ENCODE results near the gene CFLAR. TPM values are rescaled to one million over a fixed set of nuclear protein-coding genes. Genes with fewer than 3 reads are reported as not detected.

CFLAR gene
- polyA plus RNA-seq, 1 experiment, result 28.8 TPM

DNA sequence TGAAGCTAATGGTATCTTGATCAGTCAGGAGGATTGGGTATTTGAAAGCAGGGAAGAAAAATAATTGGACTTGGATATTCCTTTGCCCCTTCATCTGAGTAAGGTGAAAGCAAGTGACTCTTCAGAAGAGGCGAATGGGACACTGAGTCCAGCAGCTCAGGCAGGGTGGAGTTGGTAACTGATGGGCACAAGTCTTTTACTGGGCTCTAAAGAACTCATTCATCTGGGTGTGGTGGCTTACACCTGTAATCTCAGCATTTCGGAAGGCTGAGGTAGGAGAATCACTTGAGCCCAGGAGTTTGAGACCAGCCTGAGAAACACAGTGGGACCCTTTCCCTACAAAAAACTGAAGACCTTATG lies 11.2 kb downstream of the CFLAR start:
- TF ChIP-seq, protein P1, sequence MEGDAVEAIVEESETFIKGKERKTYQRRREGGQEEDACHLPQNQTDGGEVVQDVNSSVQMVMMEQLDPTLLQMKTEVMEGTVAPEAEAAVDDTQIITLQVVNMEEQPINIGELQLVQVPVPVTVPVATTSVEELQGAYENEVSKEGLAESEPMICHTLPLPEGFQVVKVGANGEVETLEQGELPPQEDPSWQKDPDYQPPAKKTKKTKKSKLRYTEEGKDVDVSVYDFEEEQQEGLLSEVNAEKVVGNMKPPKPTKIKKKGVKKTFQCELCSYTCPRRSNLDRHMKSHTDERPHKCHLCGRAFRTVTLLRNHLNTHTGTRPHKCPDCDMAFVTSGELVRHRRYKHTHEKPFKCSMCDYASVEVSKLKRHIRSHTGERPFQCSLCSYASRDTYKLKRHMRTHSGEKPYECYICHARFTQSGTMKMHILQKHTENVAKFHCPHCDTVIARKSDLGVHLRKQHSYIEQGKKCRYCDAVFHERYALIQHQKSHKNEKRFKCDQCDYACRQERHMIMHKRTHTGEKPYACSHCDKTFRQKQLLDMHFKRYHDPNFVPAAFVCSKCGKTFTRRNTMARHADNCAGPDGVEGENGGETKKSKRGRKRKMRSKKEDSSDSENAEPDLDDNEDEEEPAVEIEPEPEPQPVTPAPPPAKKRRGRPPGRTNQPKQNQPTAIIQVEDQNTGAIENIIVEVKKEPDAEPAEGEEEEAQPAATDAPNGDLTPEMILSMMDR (IDR thresholded peaks at IDR 0.05; ENCODE audit: insufficient read depth, low read depth, low read length), result no peak
- H3K27me3 ChIP-seq (ENCODE audit: control insufficient read depth, insufficient read depth, low read length), result no peaks in the 10 kb centered on the region
- H3K4me3 ChIP-seq (ENCODE audit: low read depth, low read length), result no peak overlapping the region
- DNase-seq (ENCODE audit: low read depth), result no peak
- no peaks in the 10 kb centered on the region for H3K36me3 ChIP-seq (ENCODE audit: control insufficient read depth, insufficient read depth, low read length)
- CTCF ChIA-PET, result interaction anchor here (1.1 to 1.2 kb wide), 2 partner anchors 24 to 226 kb away, joined by 3 to 4 read pairs; no protein-coding TSS in a partner anchor
- POLR2A ChIA-PET, result interaction anchor here (0.6 kb wide), 1 partner anchor 10 kb away, joined by 3 read pairs; no protein-coding TSS in a partner anchor

DNA sequence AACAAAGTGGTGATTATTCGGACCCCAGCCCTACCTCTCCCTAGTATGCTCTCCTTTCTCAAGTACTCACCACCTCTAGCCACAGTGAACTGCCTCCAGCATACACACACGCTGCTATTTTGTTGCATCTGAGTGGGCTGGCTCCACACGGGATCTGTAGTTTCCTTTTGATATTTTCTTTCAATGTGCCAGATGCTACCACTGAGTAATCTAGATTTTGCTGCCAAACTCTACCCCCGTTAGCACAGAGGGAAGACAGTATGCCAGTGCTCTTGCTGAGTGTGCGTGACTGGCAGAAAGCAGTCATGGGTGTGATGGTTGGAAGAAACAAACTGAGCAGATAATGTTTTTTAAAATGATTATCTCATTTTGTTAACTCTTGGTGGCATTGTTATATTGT lies 11.6 kb downstream of the CFLAR start:
- Histone ChIP-seq H3K36me3 (ENCODE audit: control insufficient read depth, insufficient read depth, low read length) (no peaks in the 10 kb centered on the region), H3K4me3 (ENCODE audit: low read depth, low read length) (no peak overlapping the region), H3K27me3 (ENCODE audit: control insufficient read depth, insufficient read depth, low read length) (no peaks in the 10 kb centered on the region)
- ChIA-PET POLR2A (interaction anchor here (0.6 kb wide), 1 partner anchor 11 kb away, joined by 3 read pairs; no protein-coding TSS in a partner anchor), CTCF (no interaction called here)
- TF ChIP-seq, protein P1 (IDR thresholded peaks at IDR 0.05; ENCODE audit: insufficient read depth, low read depth, low read length), result no peak
- no peak for DNase-seq (ENCODE audit: low read depth)

DNA sequence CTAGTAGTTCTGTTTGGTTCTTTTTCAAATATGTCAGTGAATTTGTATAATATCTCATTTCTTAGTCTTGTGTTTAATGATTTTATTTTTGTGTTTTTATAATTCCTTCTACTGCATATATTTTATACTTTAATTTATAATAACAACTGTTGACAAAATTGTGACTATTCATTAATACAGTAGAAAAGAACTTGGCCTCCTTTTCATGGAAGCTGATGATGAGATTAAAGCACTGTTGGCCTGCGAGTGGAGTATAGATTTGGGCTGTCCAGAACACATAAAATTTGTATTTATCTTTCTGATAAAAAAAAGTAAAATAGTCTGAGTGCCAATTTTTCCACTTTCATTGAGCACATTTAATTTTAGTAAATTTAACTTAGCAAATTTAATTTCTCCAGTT lies 12.1 kb downstream of the CFLAR start:
- no peak for DNase-seq (ENCODE audit: low read depth)
- CTCF ChIA-PET, result interaction anchor here (0.5 kb wide), 1 partner anchor 32 kb away, joined by 3 read pairs; no protein-coding TSS in a partner anchor
- POLR2A ChIA-PET, result no interaction called here
- H3K27me3 ChIP-seq (ENCODE audit: control insufficient read depth, insufficient read depth, low read length), result no peaks in the 10 kb centered on the region
- no peaks in the 10 kb centered on the region; the same call in none of the 2 replicates for H3K36me3 ChIP-seq (ENCODE audit: control insufficient read depth, insufficient read depth, low read length)
- TF ChIP-seq, protein P1 (IDR thresholded peaks at IDR 0.05; ENCODE audit: insufficient read depth, low read depth, low read length), result no peak
- no peak overlapping the region for H3K4me3 ChIP-seq (ENCODE audit: low read depth, low read length)

DNA sequence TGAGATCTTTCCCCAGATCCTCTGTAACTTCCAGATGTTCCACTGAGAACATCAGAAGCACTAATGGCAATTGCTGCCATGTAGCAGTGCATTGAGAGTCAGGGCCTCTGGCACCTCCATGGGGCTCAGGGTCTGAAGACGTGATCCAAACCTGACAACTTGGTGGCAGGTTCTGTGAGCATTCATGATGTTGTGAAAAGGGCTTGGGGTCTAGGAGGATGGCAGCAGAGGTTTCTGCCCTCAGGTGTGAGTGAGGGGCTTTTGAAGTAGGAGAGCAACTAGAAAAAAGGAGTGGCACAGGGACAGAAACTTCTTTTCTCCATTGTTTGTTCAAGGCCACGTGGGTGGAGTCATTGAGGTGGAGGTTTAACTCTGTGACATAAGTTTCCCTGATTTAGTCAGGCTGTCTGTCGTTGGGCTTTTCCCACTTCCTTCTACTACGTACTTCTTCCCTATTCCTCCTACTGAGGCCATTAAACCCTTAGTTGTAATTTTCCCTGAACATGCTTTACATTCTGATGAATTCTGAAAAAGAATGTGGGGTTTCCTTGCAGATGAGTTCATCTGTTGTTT lies 13.1 kb downstream of the CFLAR start:
- POLR2A ChIA-PET, result interaction anchor here (0.6 to 0.7 kb wide), 2 partner anchors 15 to 59 kb away, joined by 3 to 4 read pairs; no protein-coding TSS in a partner anchor
- H3K36me3 ChIP-seq (ENCODE audit: control insufficient read depth, insufficient read depth, low read length), result no peaks in the 10 kb centered on the region; the same call in none of the 2 replicates
- peak; percentile 63 for DNase-seq (ENCODE audit: low read depth)
- TF ChIP-seq, protein P1 (IDR thresholded peaks at IDR 0.05; ENCODE audit: insufficient read depth, low read depth, low read length), result no peak
- no peaks in the 10 kb centered on the region for H3K27me3 ChIP-seq (ENCODE audit: control insufficient read depth, insufficient read depth, low read length)
- no peak overlapping the region for H3K4me3 ChIP-seq (ENCODE audit: low read depth, low read length)
- CTCF ChIA-PET, result interaction anchor here (1.5 kb wide), 1 partner anchor 11 kb away, joined by 5 read pairs; no protein-coding TSS in a partner anchor

DNA sequence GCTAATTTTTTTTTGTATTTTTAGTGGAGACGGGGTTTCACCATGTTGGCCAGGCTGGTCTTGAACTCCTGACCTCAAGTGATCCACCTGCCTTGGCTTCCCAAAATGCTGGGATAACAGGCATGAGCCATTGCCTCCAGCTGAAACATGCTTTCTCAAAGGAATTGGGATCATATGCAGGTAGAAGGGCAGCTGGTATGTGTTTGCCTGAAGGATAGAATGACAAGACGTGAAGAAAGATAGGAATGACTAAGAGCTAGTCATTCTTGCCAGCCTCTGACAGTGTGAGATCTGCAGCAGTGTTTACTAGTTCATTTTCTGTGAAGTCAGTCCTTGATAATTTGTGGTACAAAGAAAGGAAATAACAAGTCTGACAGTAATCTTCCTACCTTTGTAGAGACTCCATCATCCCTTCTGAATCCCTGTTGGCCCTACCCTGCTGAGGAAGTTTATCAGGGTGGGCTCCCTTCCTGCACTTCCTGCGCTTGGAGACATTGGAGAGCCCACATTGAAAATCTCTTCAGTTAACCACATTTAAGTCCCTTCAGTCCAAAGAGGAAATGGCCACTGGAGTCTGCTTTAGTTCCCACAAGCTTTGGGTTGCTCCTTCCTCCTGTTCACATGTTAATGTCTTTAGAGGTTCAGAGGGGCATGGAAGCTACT lies 14.7 kb downstream of the CFLAR start:
- POLR2A ChIA-PET, result no interaction called here
- H3K4me3 ChIP-seq (ENCODE audit: low read depth, low read length), result no peak overlapping the region
- TF ChIP-seq, protein P1 (IDR thresholded peaks at IDR 0.05; ENCODE audit: insufficient read depth, low read depth, low read length), result no peak
- peaks cover 2% of the 10 kb centered on the region for H3K36me3 ChIP-seq (ENCODE audit: control insufficient read depth, insufficient read depth, low read length)
- H3K27me3 ChIP-seq (ENCODE audit: control insufficient read depth, insufficient read depth, low read length), result no peaks in the 10 kb centered on the region
- CTCF ChIA-PET, result interaction anchor here (0.8 to 1.4 kb wide), 5 partner anchors 10 to 101 kb away, joined by 3 to 5 read pairs (median 3); partner anchors contain the start of gene CFLAR
- DNase-seq (ENCODE audit: low read depth), result no peak

All from BJ (cell line).